IMR-90 (cell line): ENCODE results near the gene CTAG2.

ENCODE experiments used
- BHLHE40 ChIP-seq: fragments of 150-350 bp; IDR thresholded peaks from 2 replicates; pipeline ENCODE4 v1.6.1; 2016; ENCODE audit warnings: mild to moderate bottlenecking, low read depth, low read length
- CTCF ChIP-seq: conservative IDR thresholded peaks from 2 replicates; pipeline ENCODE4 v1.5.1; 2012; ENCODE audit warnings: mild to moderate bottlenecking, low read depth, low read length, improper control_type of control experiment
- MXI1 ChIP-seq: IDR thresholded peaks from 2 replicates; pipeline ENCODE4 v1.6.1; 2012; ENCODE audit warnings: low read depth, mild to moderate bottlenecking, low read length, moderate library complexity, borderline replicate concordance
- POLR2A ChIP-seq: IDR thresholded peaks from 2 replicates; pipeline ENCODE4 v1.6.1; 2012; ENCODE audit warnings: mild to moderate bottlenecking, low read depth, low read length
- SMC3 ChIP-seq: fragments of 150-350 bp; IDR thresholded peaks from 2 replicates; pipeline ENCODE4 v1.6.1; 2016; ENCODE audit warnings: low read depth, mild to moderate bottlenecking, antibody characterized with exemption, low read length, moderate library complexity

- TF ChIP-seq CTCF (no peak), POLR2A (no peak), MXI1 (no peak), BHLHE40 (no peak), SMC3 (no peak)
These were observed 50.5 kb downstream of the CTAG2 start for GRCh38 chrX:154602766-154603437.
